Mucosa of rectum (tissue), 2 donors: ENCODE measurements around the gene PI16.
"Not testable (repeated sequence)": the region's sequence is repeated elsewhere in the genome, so short reads cannot be mapped to it uniquely, and the experiment has no call there.

ENCODE experiments used
- H3K27ac ChIP-seq, 2 donors: one replicate each; pipeline ENCODE4 v1.7.0; 2013; ENCODE audit warnings: inconsistent platforms in 2 of 2, low read depth in 2 of 2, low read length in 2 of 2
- H3K27me3 ChIP-seq, 2 donors: one replicate each; pipeline ENCODE4 v1.7.0; 2013; ENCODE audit warnings: low read length in 2 of 2; ENCODE audit not compliant: control insufficient read depth in 2 of 2, insufficient read depth in 2 of 2
- H3K36me3 ChIP-seq, 2 donors: one replicate each; pipeline ENCODE4 v1.7.0; 2013; ENCODE audit warnings: low read length in 2 of 2; ENCODE audit not compliant: control insufficient read depth in 2 of 2, insufficient read depth in 2 of 2
- H3K4me1 ChIP-seq, 2 donors: one replicate each; pipeline ENCODE4 v1.7.0; 2013; ENCODE audit warnings: low read length in 2 of 2, mild to moderate bottlenecking in 1 of 2; ENCODE audit not compliant: control insufficient read depth in 2 of 2, insufficient read depth in 2 of 2
- H3K4me3 ChIP-seq, 2 donors: one replicate each; pipeline ENCODE4 v1.7.0; 2013; ENCODE audit warnings: low read length in 2 of 2
- H3K9ac ChIP-seq, 2 donors: one replicate each; pipeline ENCODE4 v1.7.0; 2013; ENCODE audit warnings: low read length in 2 of 2, low read depth in 1 of 2, mild to moderate bottlenecking in 1 of 2
- H3K9me3 ChIP-seq, 2 donors: one replicate each; pipeline ENCODE4 v1.7.0; 2013; ENCODE audit warnings: low read length in 2 of 2; ENCODE audit not compliant: control insufficient read depth in 2 of 2
- donor health status: healthy.
- donor health status: Normal muscosa, but diverticular disease.

PI16 gene

DNA sequence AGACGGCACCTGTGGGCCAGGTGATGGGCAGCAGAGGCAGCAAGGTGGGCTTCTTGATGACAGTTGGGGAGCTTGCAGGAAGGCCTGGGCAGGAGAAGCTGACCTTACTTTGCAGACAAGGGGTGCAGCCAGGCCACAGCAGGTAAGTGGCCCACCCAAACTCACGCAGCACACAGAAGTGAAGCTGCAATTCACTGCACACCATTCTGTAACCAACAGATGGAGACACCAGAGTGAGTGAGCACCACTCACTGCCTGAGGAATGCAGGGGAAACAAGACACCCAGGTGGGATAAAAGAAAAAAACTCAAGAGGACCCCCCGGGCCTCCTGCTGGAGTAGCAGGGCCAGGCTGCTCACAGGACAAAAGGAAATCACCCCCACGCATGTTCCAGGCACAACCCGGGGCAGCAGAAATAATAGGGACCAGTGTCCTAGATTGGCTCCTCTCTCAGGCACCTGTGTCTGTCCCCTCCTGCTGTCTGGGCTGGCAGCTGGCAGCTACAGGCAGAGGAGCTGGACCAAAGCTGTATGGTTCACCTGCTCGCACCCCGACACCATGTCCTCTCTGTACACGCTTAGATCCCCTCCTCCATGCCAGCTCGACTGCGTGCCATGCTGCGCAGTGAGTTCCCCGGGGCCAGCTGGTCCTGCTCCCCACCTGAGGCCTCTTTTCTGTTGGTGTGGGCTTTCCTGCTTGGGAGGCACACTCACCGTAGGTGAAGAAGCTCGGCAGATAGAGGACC, 26.5 kb downstream of the PI16 start:
- Histone ChIP-seq H3K9me3 (no peaks in the 10 kb centered on the region), H3K36me3 (peaks cover 36% of the 10 kb centered on the region in 2 donors), H3K27me3 (no peaks in the 10 kb centered on the region), H3K9ac (no peak overlapping the region), H3K27ac (no peak overlapping the region), H3K4me1 (peaks cover 15 to 18% of the 10 kb centered on the region in 2 donors), H3K4me3 (no peak overlapping the region)

DNA sequence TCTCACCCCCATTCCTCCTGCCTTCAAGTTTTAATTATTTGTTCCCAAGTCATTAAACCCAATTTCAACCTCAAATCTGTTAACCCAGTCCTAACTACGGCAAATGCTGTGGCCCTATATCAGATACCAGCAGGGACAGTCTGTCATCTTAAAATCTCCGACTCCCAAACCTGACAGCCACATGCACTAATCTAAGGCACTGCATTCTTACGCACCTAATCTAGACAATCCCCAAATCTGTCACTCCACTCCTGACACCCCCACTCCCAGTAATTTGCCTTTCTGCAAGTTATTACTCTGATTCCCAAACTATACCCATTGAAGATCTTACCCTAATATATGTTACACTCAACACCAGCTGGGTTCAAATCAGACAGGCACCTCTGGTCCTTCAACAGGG, 29.0 kb downstream of the PI16 start:
- Histone ChIP-seq H3K27ac (no peak overlapping the region), H3K9ac (no peak overlapping the region)

DNA sequence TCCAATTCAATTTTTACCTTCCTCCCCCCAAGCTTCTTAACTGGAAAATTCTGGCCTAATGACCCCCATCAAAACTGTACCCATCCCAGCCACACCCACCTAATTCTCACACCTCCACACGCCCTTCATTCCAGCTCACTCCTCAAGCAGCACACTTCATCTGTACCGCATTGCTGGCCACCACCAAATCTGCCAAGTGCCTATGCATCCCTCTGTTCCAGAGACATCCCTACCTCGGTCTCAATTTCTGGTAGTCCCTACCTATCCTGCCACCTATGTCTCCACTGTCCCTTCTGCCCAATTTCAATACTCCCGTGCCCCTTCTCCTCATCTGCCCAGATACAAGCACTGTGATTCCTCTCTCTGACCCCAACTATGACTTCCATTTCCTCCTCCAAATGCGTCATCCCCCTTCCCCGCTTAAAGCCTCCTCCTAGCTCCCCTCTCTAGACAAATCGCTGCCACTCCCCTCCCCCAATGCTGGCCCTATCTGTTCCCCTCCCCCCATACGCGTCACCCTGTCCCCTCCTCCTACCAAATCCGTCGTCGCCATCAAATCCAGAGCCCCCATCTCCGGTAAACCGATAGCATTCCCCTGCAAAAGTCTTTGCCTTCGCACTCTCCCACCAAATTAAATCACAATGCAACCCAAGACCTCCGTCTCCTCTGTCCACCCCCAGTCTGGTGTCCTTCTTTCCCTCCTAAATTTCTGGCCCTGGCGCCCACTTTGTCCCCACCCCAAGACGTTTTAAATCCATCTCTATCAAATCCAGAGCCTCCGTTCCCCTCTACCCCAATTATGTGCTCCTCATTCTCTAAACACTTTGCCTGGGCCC, 30.3 kb downstream of the PI16 start:
- Histone ChIP-seq H3K4me3 (peak overlapping the region; percentile 92 to 96), H3K27me3 (no peaks in the 10 kb centered on the region), H3K9ac (peak overlapping the region; percentile 89 to 99), H3K4me1 (peaks cover 22 to 24% of the 10 kb centered on the region in 2 donors), H3K36me3 (peaks cover 7 to 9% of the 10 kb centered on the region in 2 donors), H3K9me3 (no peaks in the 10 kb centered on the region), H3K27ac (peak overlapping the region in 1 of 2 donors; percentile 24)

More for the DNA sequence above, 29.0 kb downstream of the PI16 start:
- no peak overlapping the region for H3K4me3 ChIP-seq
- peaks cover 11 to 13% of the 10 kb centered on the region in 2 donors for H3K36me3 ChIP-seq
- no peaks in the 10 kb centered on the region for H3K27me3 ChIP-seq
- no peaks in the 10 kb centered on the region for H3K9me3 ChIP-seq
- peaks cover 22 to 26% of the 10 kb centered on the region in 2 donors for H3K4me1 ChIP-seq

DNA sequence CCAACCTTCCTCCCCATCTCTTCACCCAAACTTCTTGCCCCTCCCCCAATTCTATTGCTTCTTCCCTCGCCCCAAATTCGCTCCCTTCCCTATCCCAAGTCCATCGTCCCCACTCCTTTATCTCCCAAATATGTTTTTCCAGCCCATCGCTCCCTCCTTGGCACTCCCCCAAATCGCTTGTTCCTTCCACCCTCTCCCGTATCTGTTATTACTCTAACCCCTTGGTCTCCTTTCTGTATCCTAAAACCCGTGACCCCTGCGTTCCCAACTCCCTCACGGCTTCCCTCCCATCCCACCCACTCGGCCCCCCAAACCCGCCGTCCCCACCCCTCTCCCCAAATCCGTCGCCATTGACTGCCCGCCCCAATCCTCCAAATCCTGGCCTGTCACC, 30.9 kb downstream of the PI16 start:
- H3K36me3 ChIP-seq: peaks cover 7 to 9% of the 10 kb centered on the region in 2 donors
- H3K9me3 ChIP-seq: no peaks in the 10 kb centered on the region
- peak overlapping the region; percentile 89 to 99 for H3K9ac ChIP-seq
- peak overlapping the region; percentile 92 to 96 for H3K4me3 ChIP-seq
- H3K4me1 ChIP-seq: peaks cover 22 to 24% of the 10 kb centered on the region in 2 donors
- H3K27me3 ChIP-seq: no peaks in the 10 kb centered on the region
- H3K27ac ChIP-seq: peak overlapping the region; percentile 90 to 92

DNA sequence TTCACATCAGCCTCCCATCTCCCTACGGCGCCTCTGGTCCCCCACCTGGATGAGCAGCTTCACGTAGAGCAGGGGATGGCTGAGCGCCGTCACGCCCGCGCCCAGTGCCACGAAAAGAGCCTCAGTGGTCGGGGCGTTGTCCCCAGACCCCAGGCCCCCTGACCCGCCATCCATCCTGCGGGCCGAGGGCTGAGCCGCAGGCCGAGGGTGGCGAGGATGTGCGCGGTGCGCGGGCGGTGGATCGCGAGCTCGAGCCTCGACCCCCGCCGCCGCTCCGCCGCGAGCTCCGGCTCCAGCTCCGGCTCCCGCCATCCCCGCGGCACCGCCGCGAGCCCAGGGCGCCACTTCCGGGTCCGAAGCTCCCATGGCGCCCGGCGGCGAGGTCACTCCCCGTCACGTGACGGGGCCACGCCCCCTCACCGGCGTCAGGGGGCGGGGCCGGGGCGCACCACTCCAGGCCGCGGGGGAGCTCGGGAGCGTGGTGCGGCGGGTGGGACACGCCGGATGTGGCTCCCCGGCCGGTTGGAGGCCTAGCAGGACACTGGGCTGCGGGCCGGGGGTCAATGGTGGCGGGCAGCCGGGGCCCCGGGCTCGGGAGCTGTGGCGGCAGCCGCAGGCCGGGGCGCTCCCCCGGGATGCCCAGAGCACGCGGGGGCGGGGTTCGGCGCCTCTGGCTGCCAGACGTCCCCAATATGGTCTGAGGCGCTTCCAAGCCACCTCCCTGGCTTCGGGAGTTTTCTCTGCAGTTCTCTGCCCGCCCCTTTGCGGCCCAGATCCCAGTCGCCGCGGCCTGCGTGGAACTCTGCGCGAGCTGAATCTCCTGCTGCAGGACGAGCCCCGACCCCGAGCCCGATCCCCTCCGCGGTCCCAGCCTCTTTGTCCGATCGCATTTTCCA, 31.5 kb downstream of the PI16 start, which contains the start of gene MTCH1:
MTCH1 (minus strand) TSS at position 389 of the 896 bp plus-strand sequence; CDS start at position 366, 23 bp downstream.
- H3K9ac ChIP-seq: peak within 1 kb of the TSS; percentile 89 to 99
- peaks cover 19 to 24% of the 10 kb centered on the region in 2 donors for H3K4me1 ChIP-seq

DNA sequence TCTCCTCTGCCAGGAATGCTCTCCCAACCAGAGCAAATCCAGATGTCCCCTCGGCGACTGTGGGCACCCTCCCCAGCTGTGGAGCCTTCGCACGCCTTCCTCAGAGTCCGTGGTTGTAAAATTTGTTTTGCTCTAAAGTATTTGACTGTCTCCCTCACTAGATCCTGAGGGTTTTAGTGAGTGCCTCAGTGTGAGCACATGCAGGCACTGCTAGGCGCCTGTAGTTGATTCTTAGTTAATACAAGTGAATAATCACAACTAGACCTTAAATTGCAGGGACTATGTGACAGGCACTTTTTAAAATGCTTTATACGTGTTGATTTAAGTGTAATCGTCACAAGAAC, 32.1 kb downstream of the PI16 start:
- Histone ChIP-seq H3K27ac (peak overlapping the region; percentile 90 to 92), H3K4me3 (peak overlapping the region; percentile 77 to 96), H3K4me1 (peaks cover 19 to 24% of the 10 kb centered on the region in 2 donors), H3K27me3 (no peaks in the 10 kb centered on the region), H3K36me3 (no peaks in the 10 kb centered on the region), H3K9ac (peak overlapping the region; percentile 77 to 99), H3K9me3 (no peaks in the 10 kb centered on the region)

More for the DNA sequence above, 31.5 kb downstream of the PI16 start, which contains the start of gene MTCH1:
- Histone ChIP-seq H3K27ac (peak within 1 kb of the TSS; percentile 90 to 92), H3K27me3 (no peaks in the 10 kb centered on the region), H3K36me3 (peaks cover 2 to 5% of the 10 kb centered on the region in 2 donors), H3K4me3 (peak within 1 kb of the TSS; percentile 92 to 96), H3K9me3 (no peaks in the 10 kb centered on the region)

DNA sequence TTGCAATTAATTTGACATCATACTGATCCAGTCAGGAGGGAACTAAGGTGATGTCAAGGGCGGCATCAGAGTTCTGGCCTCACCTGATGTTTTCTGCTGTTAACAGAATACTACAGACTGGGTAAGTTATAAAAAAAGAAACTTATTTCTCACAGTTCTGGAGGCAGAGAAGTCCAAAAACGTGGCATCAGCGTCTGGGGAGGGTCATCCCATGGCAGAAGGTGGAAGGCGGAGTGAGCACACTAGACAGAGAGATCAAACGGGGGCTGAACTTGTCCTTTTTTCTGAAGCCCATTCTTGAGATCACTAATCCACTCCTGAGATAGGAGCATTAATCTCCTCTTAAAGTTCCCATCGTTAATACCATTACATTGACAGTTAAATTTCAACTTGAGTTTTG, 34.7 kb downstream of the PI16 start:
- Histone ChIP-seq H3K4me3 (no peak overlapping the region), H3K9me3 (no peaks in the 10 kb centered on the region), H3K27me3 (no peaks in the 10 kb centered on the region), H3K36me3 (no peaks in the 10 kb centered on the region), H3K27ac (no peak overlapping the region), H3K4me1 (peaks cover 13 to 19% of the 10 kb centered on the region in 2 donors), H3K9ac (no peak overlapping the region)

DNA sequence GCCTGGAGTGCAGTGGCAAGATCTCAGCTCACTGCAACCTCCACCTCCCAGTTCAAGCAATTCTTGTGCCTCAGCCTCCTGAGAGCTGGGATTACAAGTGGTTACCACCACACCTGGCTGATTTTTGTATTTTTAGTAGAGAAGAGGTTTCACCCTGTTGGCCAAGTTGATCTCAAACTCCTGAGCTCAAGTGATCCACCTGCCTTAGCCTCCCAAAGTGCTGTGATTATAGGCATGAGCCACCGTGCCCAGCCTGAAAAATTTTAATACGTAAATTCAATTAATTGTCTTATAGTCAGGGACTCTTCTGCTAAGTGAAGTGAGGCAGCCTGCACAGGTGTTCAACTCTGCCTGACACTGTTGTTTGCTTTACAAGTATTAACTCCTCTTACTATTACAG, 35.9 kb downstream of the PI16 start:
- not testable (repeated sequence) for H3K27ac ChIP-seq, H3K36me3 ChIP-seq, H3K9me3 ChIP-seq, H3K9ac ChIP-seq, H3K4me1 ChIP-seq, H3K27me3 ChIP-seq, H3K4me3 ChIP-seq

DNA sequence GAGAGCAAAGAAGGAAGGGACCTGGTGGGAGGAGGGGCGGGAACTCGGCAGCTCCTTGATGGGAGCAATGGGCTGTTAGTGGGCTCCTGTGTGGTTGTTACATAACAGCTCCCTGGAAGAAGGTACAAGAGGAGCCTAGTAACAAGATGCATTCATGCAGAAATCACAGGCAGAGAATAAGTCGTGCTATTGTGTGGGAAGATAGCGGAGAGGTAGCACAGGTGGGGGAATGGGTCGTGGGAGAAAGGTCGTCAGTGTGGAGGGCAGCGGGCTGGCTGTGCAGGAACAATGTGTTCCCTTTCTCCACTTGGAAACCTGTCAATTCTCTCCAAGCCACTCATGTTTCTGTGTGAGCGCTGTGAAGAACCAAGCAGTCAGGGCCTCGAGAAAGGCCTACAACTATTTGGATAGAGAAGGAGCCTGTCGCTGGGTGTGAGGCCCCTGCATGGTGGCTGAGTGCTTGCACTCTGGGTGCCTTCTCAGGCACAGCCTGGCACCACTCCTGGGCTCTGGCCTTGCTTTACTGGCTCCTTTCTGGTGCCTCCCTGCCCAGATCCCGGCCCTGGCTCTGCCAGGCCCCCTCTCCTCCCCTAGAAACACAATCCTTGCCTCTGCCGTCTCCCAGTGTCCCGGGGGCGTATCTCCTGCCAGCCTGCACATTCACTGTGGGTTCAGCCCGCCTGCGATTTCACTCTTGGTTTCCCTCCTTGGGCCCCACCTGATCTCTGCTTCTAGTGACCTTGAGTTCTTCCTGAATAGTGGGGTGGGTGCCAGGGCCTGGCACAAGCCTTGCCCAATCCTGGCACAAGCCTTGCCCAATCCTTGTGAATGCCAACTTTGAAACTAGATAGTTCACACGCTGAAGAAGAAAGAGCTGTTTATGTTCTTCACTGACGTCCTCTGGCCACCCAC, 43.5 kb downstream of the PI16 start:
- Histone ChIP-seq H3K9me3 (no peaks in the 10 kb centered on the region), H3K9ac (no peak overlapping the region), H3K36me3 (no peaks in the 10 kb centered on the region), H3K4me3 (no peak overlapping the region), H3K27ac (peak overlapping the region in 1 of 2 donors; percentile 16), H3K27me3 (no peaks in the 10 kb centered on the region), H3K4me1 (peaks cover 2 to 5% of the 10 kb centered on the region in 2 donors)
